Activated CD4-positive, alpha-beta T cell treated with anti-CD3 and anti-CD28 coated beads, Interleukin-2, amount 50 U/mL, for 16 hours (primary cell): Measurements from ENCODE around the gene NFAT5.
"Not testable (repeated sequence)": the region's sequence is repeated elsewhere in the genome, so short reads cannot be mapped to it uniquely, and the experiment has no call there.

Experiments
- DNase-seq: peaks from one replicate; pipeline ENCODE4 v3.0.0-alpha.2; 2020

The NFAT5 gene, protein sequence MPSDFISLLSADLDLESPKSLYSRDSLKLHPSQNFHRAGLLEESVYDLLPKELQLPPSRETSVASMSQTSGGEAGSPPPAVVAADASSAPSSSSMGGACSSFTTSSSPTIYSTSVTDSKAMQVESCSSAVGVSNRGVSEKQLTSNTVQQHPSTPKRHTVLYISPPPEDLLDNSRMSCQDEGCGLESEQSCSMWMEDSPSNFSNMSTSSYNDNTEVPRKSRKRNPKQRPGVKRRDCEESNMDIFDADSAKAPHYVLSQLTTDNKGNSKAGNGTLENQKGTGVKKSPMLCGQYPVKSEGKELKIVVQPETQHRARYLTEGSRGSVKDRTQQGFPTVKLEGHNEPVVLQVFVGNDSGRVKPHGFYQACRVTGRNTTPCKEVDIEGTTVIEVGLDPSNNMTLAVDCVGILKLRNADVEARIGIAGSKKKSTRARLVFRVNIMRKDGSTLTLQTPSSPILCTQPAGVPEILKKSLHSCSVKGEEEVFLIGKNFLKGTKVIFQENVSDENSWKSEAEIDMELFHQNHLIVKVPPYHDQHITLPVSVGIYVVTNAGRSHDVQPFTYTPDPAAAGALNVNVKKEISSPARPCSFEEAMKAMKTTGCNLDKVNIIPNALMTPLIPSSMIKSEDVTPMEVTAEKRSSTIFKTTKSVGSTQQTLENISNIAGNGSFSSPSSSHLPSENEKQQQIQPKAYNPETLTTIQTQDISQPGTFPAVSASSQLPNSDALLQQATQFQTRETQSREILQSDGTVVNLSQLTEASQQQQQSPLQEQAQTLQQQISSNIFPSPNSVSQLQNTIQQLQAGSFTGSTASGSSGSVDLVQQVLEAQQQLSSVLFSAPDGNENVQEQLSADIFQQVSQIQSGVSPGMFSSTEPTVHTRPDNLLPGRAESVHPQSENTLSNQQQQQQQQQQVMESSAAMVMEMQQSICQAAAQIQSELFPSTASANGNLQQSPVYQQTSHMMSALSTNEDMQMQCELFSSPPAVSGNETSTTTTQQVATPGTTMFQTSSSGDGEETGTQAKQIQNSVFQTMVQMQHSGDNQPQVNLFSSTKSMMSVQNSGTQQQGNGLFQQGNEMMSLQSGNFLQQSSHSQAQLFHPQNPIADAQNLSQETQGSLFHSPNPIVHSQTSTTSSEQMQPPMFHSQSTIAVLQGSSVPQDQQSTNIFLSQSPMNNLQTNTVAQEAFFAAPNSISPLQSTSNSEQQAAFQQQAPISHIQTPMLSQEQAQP (N-terminal part only)

GRCh38 chr16:69565671-69566239, at the start of gene NFAT5:
TSS of gene NFAT5 (plus strand) at chr16:69565966. CDS start at chr16:69566302, 336 bp downstream.
- DNase-seq = peak; percentile 88

DNA sequence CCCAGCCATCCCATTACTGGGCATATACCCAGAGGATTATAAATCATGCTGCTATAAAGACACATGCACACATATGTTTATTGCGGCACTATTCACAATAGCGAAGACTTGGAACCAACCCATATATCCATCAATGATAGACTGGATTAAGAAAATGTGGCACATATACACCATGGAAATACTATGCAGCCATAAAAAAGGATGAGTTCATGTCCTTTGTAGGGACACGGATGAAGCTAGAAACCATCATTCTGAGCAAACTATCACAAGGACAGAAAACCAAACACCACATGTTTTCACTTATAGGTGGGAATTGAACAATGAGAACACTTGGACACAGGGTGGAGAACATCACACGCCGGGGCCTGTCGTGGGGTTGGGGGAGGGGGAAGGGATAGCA, 47.9 kb upstream of the NFAT5 start:
- DNase-seq = not testable (repeated sequence)

DNA sequence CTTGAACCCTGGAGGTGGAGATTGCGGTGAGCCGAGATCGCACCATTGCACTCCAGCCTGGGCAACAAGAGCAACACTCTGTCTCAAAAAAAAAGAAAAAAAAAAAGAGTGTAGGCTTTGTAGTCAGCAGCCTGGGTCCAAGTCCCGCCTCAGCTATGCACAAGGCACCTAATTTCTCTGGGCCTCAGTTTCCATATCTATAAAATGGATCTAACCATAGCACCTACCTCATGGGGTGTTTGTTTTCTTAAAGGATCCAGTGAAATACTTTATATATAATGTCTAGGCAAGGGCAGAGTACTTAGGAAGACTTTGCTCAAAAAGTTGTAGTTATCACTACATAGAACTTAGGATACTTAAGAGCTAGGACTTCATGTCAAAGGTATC, 45.4 kb upstream of the NFAT5 start:
- DNase-seq = no peak

DNA sequence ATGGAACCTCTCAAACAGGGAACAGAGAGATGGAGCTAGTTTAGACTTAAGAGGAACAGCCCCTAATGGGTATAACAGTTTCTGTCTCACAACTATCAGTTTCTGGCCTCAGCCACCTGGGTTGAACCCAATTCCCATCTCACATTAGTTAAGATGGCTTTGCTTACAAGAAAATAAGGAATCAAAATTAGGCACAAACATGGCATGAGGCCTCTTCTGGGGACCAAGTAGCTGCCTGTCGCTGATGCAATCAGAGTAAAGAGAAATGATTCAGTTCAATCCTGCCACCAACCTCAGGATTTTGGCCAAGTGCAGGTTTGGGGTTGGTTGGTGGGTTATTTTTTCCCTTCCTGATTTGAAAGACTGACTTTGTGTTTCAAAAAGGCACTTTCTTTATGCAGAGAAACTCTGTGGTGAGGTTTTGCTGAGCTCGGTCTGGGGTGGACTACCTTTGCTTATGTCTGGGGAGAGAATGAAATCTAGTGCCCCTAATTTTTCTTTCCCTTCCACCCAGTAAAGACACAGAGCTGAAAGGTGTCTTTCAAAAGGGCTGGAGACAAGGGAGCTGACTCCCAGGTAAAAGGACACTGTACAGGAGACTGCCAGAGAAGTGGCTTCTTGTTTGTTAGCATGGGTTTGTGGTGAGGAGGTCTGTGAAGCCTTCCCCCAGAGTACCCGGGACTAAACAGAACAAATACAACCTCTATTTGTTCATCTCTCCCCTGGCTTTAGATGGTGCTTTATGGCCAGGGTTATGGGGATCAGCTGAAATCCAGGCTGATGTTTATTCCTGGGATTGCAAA, 44.8 kb upstream of the NFAT5 start:
- peak; percentile 74 for DNase-seq

GRCh38 chr16:69522041-69522578, 43.7 kb upstream of the NFAT5 start:
- no peak for DNase-seq

- DNase-seq = peak; percentile 11
Measured at GRCh38 chr16:69522732-69523404, 42.9 kb upstream of the NFAT5 start.

- DNase-seq = no peak
Measured at GRCh38 chr16:69523566-69524305, 42.0 kb upstream of the NFAT5 start.

DNA sequence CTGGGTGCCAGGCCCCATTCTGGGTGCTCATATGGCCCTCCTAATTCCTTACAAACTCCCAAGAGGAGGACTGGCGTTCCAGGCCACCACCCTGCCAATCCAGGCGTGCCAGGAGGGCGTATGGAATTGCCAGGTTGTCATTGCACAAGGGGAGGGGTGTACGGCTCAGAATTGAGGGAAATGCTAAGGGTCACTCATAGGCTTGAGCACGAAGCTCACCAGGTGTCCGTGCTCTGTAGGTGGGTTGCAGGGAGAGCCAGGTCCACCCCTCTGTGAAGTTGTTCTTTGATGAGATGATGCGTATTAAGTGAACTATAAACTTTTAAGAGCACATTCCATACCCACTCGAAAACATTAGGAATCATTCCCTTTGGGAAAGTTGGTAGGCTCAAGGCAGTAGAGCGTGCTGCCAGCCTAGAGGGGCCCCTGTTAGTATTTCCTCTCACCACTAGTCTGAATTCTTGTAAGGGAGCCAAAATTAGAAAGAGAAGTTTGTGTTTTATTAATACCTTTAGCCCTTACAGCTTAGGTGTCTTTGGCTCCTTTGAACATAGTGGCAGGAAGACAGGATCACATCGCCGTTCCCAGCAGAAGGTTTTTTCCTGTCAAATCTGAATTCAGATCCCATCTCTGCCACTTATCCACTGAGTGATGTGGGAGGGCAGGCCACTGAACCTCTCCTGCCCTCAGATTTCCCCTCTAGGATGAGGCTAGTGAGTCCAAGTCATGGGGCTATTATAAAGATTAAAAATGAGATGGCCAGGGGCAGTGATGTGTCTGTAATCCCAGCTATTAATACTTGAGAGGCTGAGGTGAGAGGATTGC, 38.7 kb upstream of the NFAT5 start:
- no peak for DNase-seq

- DNase-seq = no peak
Measured at GRCh38 chr16:69531988-69532387, 33.8 kb upstream of the NFAT5 start.

DNA sequence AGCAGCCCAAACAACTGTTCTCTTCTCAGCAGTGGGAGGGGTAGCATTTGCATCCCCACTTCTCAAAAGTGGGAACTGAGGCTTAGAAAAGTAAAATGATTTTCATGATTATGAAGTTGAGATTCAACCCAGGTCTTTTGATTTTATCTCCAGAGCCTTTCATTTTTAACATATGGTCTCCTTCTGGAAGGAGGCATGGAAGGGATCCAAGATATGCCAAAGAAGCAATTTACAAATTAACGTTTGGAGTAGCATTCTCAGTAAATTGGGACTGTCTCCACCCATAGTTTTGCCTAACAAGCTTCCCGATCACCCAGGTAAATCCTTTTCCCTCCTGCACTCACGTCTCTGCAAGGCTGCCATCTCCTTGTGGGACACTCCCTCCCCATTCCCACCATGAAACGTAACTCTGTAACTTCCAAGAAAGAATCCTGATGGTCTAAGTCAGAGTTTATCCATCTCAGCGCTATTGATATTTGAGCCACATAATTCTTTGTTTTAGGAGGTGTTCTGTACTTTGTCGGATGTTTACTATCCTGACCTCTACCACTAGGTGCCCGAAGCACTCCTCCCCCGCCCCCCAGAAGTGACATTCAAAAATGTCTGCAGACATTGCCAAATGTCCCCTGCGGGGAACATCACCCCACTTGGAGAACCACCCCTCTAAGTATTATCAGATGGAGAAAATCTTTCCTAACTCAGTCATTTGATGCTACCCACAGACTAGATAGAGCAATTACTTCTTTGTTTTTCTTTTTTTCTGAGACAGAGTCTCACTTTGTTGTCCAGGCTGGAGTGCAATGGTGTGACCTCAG, 32.9 kb upstream of the NFAT5 start:
- DNase-seq = no peak

DNA sequence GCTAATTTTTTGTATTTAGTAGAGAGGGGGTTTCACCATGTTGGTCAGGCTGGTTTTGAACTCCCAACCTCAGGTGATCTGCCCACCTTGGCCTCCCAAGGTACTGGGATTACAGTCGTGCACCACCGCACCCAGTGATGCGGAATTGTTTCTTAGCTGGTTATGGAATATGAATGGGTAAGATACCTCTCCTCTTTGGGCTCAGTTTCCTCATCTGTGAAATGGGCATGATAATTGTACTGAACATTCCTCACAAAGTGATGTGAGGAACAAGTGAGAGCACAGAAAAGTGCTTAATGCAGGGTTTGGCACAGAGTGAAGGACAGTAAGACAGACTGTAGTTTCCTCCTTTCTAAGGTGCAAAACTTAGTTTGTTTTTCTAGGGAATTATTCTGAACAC, 31.0 kb upstream of the NFAT5 start:
- no peak for DNase-seq

GRCh38 chr16:69535123-69536050, 30.4 kb upstream of the NFAT5 start:
- no peak for DNase-seq

- DNase-seq = no peak
Measured at GRCh38 chr16:69537706-69538080, 28.1 kb upstream of the NFAT5 start.

GRCh38 chr16:69538808-69539207, 27.0 kb upstream of the NFAT5 start:
- no peak for DNase-seq

DNA sequence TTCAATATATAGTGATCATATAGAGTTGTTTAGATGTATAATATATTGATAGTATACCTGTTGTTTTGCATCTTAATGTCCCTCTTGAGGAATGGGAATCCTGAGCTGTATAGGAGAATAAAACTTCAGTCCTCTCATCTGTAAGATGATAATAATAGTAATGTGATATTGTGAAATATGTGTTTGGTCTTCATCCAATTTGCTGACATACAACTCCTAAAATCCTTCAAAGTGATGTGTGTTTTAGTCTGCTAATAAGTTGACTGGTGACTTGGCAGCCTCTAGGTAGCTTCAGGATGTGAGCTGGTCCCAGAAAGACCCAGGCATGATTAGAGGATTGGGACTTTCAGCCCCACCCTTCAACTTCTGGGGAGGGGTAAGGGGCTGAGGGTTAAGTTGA, 22.8 kb upstream of the NFAT5 start:
- no peak for DNase-seq

- DNase-seq = no peak
Measured at GRCh38 chr16:69544088-69544487, 21.7 kb upstream of the NFAT5 start.

GRCh38 chr16:69546663-69547062, 19.1 kb upstream of the NFAT5 start:
- DNase-seq = not testable (repeated sequence)
